ENCODE measurements around the gene POLR3H. TPM values are rescaled to one million over a fixed set of nuclear protein-coding genes. Genes with fewer than 3 reads are reported as not detected.

Gene POLR3H
- polyA plus RNA-seq, 3 donors: 26.9 to 34.1 (median 30.4) TPM

- no peak for DNase-seq (ENCODE audit: extremely low read depth in 1 of 11, low read depth in 9 of 11, low spot score in 4 of 11)
Observed at GRCh38 chr22:41548830-41549211, 4.6 kb upstream of the POLR3H start.

GRCh38 chr22:41544671-41545476, 604 bp upstream of the POLR3H start:
- DNase-seq (ENCODE audit: extremely low read depth in 1 of 11, low read depth in 9 of 11, low spot score in 4 of 11): no peak

- no peak for DNase-seq (ENCODE audit: extremely low read depth in 1 of 11, low read depth in 9 of 11, low spot score in 4 of 11)
Observed at GRCh38 chr22:41542224-41542623, 2.0 kb downstream of the POLR3H start.

GRCh38 chr22:41541484-41541883, 2.8 kb downstream of the POLR3H start:
- no peak for DNase-seq (ENCODE audit: extremely low read depth in 1 of 11, low read depth in 9 of 11, low spot score in 4 of 11)

- DNase-seq (ENCODE audit: extremely low read depth in 1 of 11, low read depth in 9 of 11, low spot score in 4 of 11): no peak
Observed at GRCh38 chr22:41540365-41540764, 3.9 kb downstream of the POLR3H start.

GRCh38 chr22:41540006-41540315, 4.3 kb downstream of the POLR3H start:
- DNase-seq (ENCODE audit: extremely low read depth in 1 of 11, low read depth in 9 of 11, low spot score in 4 of 11): no peak

- DNase-seq (ENCODE audit: extremely low read depth in 1 of 11, low read depth in 9 of 11, low spot score in 4 of 11): no peak
Observed at GRCh38 chr22:41539146-41540005, 4.9 kb downstream of the POLR3H start.

GRCh38 chr22:41538583-41538982, 5.7 kb downstream of the POLR3H start:
- DNase-seq (ENCODE audit: extremely low read depth in 1 of 11, low read depth in 9 of 11, low spot score in 4 of 11): no peak

- no peak for DNase-seq (ENCODE audit: extremely low read depth in 1 of 11, low read depth in 9 of 11, low spot score in 4 of 11)
Observed at GRCh38 chr22:41537203-41537602, 7.1 kb downstream of the POLR3H start.

GRCh38 chr22:41535244-41535643, 9.0 kb downstream of the POLR3H start:
- DNase-seq (ENCODE audit: extremely low read depth in 1 of 11, low read depth in 9 of 11, low spot score in 4 of 11): no peak

- no peak for DNase-seq (ENCODE audit: extremely low read depth in 1 of 11, low read depth in 9 of 11, low spot score in 4 of 11)
Observed at GRCh38 chr22:41534219-41534618, 10.1 kb downstream of the POLR3H start.

- DNase-seq (ENCODE audit: extremely low read depth in 1 of 11, low read depth in 9 of 11, low spot score in 4 of 11): peak in 5 of 11 donors; percentile 30 to 58 (median 46)
Observed at GRCh38 chr22:41532908-41533825, 11.1 kb downstream of the POLR3H start.

GRCh38 chr22:41531715-41532477, 12.4 kb downstream of the POLR3H start:
- DNase-seq (ENCODE audit: extremely low read depth in 1 of 11, low read depth in 9 of 11, low spot score in 4 of 11): no peak

GRCh38 chr22:41530890-41531714, 13.2 kb downstream of the POLR3H start:
- no peak for DNase-seq (ENCODE audit: extremely low read depth in 1 of 11, low read depth in 9 of 11, low spot score in 4 of 11)

GRCh38 chr22:41528938-41529561, 15.2 kb downstream of the POLR3H start:
- DNase-seq (ENCODE audit: extremely low read depth in 1 of 11, low read depth in 9 of 11, low spot score in 4 of 11): no peak

- DNase-seq (ENCODE audit: extremely low read depth in 1 of 11, low read depth in 9 of 11, low spot score in 4 of 11): no peak
Observed at GRCh38 chr22:41528132-41528766, 16.0 kb downstream of the POLR3H start.

All from renal cortex interstitium (tissue), 11 donors.